GM18499 (cell line): ENCODE data around the gene PIK3AP1.
"Not testable (repeated sequence)": the region's sequence is repeated elsewhere in the genome, so short reads cannot be mapped to it uniquely, and the experiment has no call there.

Experiments
- ATAC-seq: cut with Tn5 transposase; IDR thresholded peaks from one replicate; pipeline ENCODE4 v1.9.1; 2021; ENCODE audit warnings: moderate number of reproducible peaks; ENCODE audit not compliant: insufficient read depth, unreplicated experiment

The PIK3AP1 gene

GRCh38 chr10:96548589-96548988 lies 171.7 kb downstream of the PIK3AP1 start:
- no peak for ATAC-seq

GRCh38 chr10:96545558-96545957 lies 174.8 kb downstream of the PIK3AP1 start:
- not testable (repeated sequence) for ATAC-seq
